VCaP (cell line): ENCODE results near the gene FABP3.
"Not testable (repeated sequence)": the region's sequence is repeated elsewhere in the genome, so short reads cannot be mapped to it uniquely, and the experiment has no call there.

Experiments used
- H3K27ac ChIP-seq: fragments of 450-650 bp; 2 replicates; pipeline ENCODE4 v1.5.1; 2017
- CTCF ChIP-seq: fragments of 450-650 bp; conservative IDR thresholded peaks from 2 replicates; pipeline ENCODE4 v1.5.1; 2017; ENCODE audit warnings: mild to moderate bottlenecking, moderate library complexity

Gene FABP3

GRCh38 chr1:31397360-31398095 lies 24.7 kb upstream of the FABP3 start:
- no peak overlapping the region for H3K27ac ChIP-seq
- TF ChIP-seq CTCF: no peak

- peak; percentile 12; the same call in 1 of the 2 replicates for TF ChIP-seq CTCF
- no peak overlapping the region for H3K27ac ChIP-seq
Observed at GRCh38 chr1:31396633-31397351, 23.9 kb upstream of the FABP3 start.

- peak overlapping the region; percentile 48; the same call in 1 of the 2 replicates for H3K27ac ChIP-seq
Observed at GRCh38 chr1:31394584-31395193, 21.8 kb upstream of the FABP3 start.

GRCh38 chr1:31393463-31393862 lies 20.6 kb upstream of the FABP3 start:
- no peak for TF ChIP-seq CTCF
- no peak overlapping the region for H3K27ac ChIP-seq

More at GRCh38 chr1:31394584-31395193, 21.8 kb upstream of the FABP3 start:
- TF ChIP-seq CTCF: peak; percentile 93

- peak overlapping the region; percentile 38 for H3K27ac ChIP-seq
- TF ChIP-seq CTCF: no peak
Observed at GRCh38 chr1:31390071-31390470, 17.2 kb upstream of the FABP3 start.

GRCh38 chr1:31389616-31390015 lies 16.7 kb upstream of the FABP3 start:
- H3K27ac ChIP-seq: peak overlapping the region; percentile 38; the same call in 1 of the 2 replicates
- no peak for TF ChIP-seq CTCF

- H3K27ac ChIP-seq: no peak overlapping the region
- TF ChIP-seq CTCF: no peak
Observed at GRCh38 chr1:31387612-31388011, 14.7 kb upstream of the FABP3 start.

- not testable (repeated sequence) for H3K27ac ChIP-seq
Observed at GRCh38 chr1:31386576-31387243, 13.8 kb upstream of the FABP3 start.
